SJCRH30 (cell line): ENCODE measurements around the gene RGL3. TPM values are rescaled to one million over a fixed set of nuclear protein-coding genes. Genes with fewer than 3 reads are reported as not detected.
"Not testable (repeated sequence)": the region's sequence is repeated elsewhere in the genome, so short reads cannot be mapped to it uniquely, and the experiment has no call there.

Experiments
- DNase-seq, 2 experiments: peaks; one replicate each; pipeline ENCODE4 v3.0.0-alpha.2; 2015 to 2020
- H3K27ac ChIP-seq: fragments of 250-450 bp; sonication (Bioruptor Pico); 2 replicates; pipeline ENCODE4 v1.5.1; 2020; ENCODE audit warnings: mild to moderate bottlenecking, moderate library complexity
- H3K27me3 ChIP-seq: fragments of 250-450 bp; sonication (Bioruptor Pico); 2 replicates; pipeline ENCODE4 v1.5.1; 2020; ENCODE audit warnings: mild to moderate bottlenecking, moderate library complexity
- H3K36me3 ChIP-seq: fragments of 250-450 bp; sonication (Bioruptor Pico); 2 replicates; pipeline ENCODE4 v1.5.1; 2020; ENCODE audit warnings: mild to moderate bottlenecking, moderate library complexity
- H3K4me1 ChIP-seq: fragments of 250-450 bp; sonication (Bioruptor Pico); 2 replicates; pipeline ENCODE4 v1.5.1; 2020; ENCODE audit warnings: mild to moderate bottlenecking, moderate library complexity
- H3K4me3 ChIP-seq: fragments of 250-450 bp; sonication (Bioruptor Pico); 2 replicates; pipeline ENCODE4 v1.5.1; 2020; ENCODE audit warnings: mild to moderate bottlenecking, moderate library complexity
- H3K9me3 ChIP-seq: fragments of 250-450 bp; sonication (Bioruptor Pico); replicated peaks from 2 replicates; pipeline ENCODE4 v1.5.1; 2020; ENCODE audit warnings: mild to moderate bottlenecking, moderate library complexity
- total RNA-seq: library from RNA; depleted of rRNA; stranded (reverse); fragments of >200 nt; shearing (Covaris generic); gene quantifications from 2 replicates; pipeline ENCODE4 v1.2.3, GENCODE V29; 2014; rRNA removed

Gene RGL3
- total RNA-seq, result not detected in 2 replicates

GRCh38 chr19:11418549-11419506, at the start of gene RGL3:
Gene RGL3 (minus strand): TSS chr19:11419314. CDS start chr19:11419278, 36 bp downstream.
- H3K4me1 ChIP-seq, result no peaks in the 10 kb centered on the region

GRCh38 chr19:11468266-11468845, 49.2 kb upstream of the RGL3 start:
- not testable (repeated sequence) for H3K9me3 ChIP-seq, H3K27me3 ChIP-seq, H3K36me3 ChIP-seq, H3K4me3 ChIP-seq, H3K27ac ChIP-seq, DNase-seq, H3K4me1 ChIP-seq

More at GRCh38 chr19:11418549-11419506, at the start of gene RGL3:
- H3K27me3 ChIP-seq, result 0 out of 2 replicates have a peak, but pooled peaks cover 2% of the 10 kb centered on the region
- H3K4me3 ChIP-seq, result no peak within 1 kb of the TSS
- H3K27ac ChIP-seq, result no peak within 1 kb of the TSS
- no peaks in the 10 kb centered on the region for H3K9me3 ChIP-seq
- H3K36me3 ChIP-seq, result no peaks in the 10 kb centered on the region
- no peak for DNase-seq

- H3K27me3 ChIP-seq, result no peaks in the 10 kb centered on the region
- H3K36me3 ChIP-seq, result no peaks in the 10 kb centered on the region
- DNase-seq, result no peak
- H3K4me3 ChIP-seq, result no peak overlapping the region
- no peaks in the 10 kb centered on the region for H3K4me1 ChIP-seq
- no peak overlapping the region for H3K27ac ChIP-seq
- H3K9me3 ChIP-seq, result no peaks in the 10 kb centered on the region
Measured at GRCh38 chr19:11465600-11465999, 46.5 kb upstream of the RGL3 start.

GRCh38 chr19:11464333-11465265, 45.5 kb upstream of the RGL3 start:
- Histone ChIP-seq H3K27me3 (no peaks in the 10 kb centered on the region), H3K36me3 (no peaks in the 10 kb centered on the region), H3K9me3 (no peaks in the 10 kb centered on the region), H3K4me1 (no peaks in the 10 kb centered on the region), H3K27ac (no peak overlapping the region), H3K4me3 (no peak overlapping the region)
- no peak for DNase-seq

GRCh38 chr19:11463391-11463790, 44.3 kb upstream of the RGL3 start:
- no peak for DNase-seq
- Histone ChIP-seq H3K4me1 (no peaks in the 10 kb centered on the region), H3K27me3 (no peaks in the 10 kb centered on the region), H3K9me3 (no peaks in the 10 kb centered on the region), H3K27ac (no peak overlapping the region), H3K4me3 (no peak overlapping the region), H3K36me3 (no peaks in the 10 kb centered on the region)

- H3K9me3 ChIP-seq, result no peaks in the 10 kb centered on the region
- no peak overlapping the region for H3K4me3 ChIP-seq
- no peak for DNase-seq
- H3K36me3 ChIP-seq, result no peaks in the 10 kb centered on the region
- H3K4me1 ChIP-seq, result no peaks in the 10 kb centered on the region
- no peaks in the 10 kb centered on the region for H3K27me3 ChIP-seq
- H3K27ac ChIP-seq, result no peak overlapping the region
Measured at GRCh38 chr19:11461453-11461852, 42.3 kb upstream of the RGL3 start.

GRCh38 chr19:11460207-11460606, 41.1 kb upstream of the RGL3 start:
- Histone ChIP-seq H3K4me1 (no peaks in the 10 kb centered on the region), H3K36me3 (no peaks in the 10 kb centered on the region), H3K27ac (no peak overlapping the region), H3K27me3 (no peaks in the 10 kb centered on the region), H3K9me3 (no peaks in the 10 kb centered on the region), H3K4me3 (no peak overlapping the region)
- DNase-seq, result no peak

- not testable (repeated sequence) for DNase-seq, H3K27me3 ChIP-seq, H3K36me3 ChIP-seq, H3K4me3 ChIP-seq, H3K27ac ChIP-seq, H3K4me1 ChIP-seq, H3K9me3 ChIP-seq
Measured at GRCh38 chr19:11458912-11459311, 39.8 kb upstream of the RGL3 start.

GRCh38 chr19:11458236-11458900, 39.3 kb upstream of the RGL3 start:
- Histone ChIP-seq H3K9me3 (no peaks in the 10 kb centered on the region), H3K4me3 (no peak overlapping the region), H3K36me3 (no peaks in the 10 kb centered on the region), H3K27me3 (no peaks in the 10 kb centered on the region), H3K27ac (no peak overlapping the region), H3K4me1 (no peaks in the 10 kb centered on the region)
- no peak for DNase-seq

- H3K9me3 ChIP-seq, result no peaks in the 10 kb centered on the region
- H3K4me3 ChIP-seq, result no peak overlapping the region
- no peaks in the 10 kb centered on the region for H3K4me1 ChIP-seq
- H3K27ac ChIP-seq, result no peak overlapping the region
- no peaks in the 10 kb centered on the region for H3K36me3 ChIP-seq
- H3K27me3 ChIP-seq, result no peaks in the 10 kb centered on the region
- DNase-seq, result no peak
Measured at GRCh38 chr19:11457831-11458230, 38.7 kb upstream of the RGL3 start.

- Histone ChIP-seq H3K4me3 (no peak overlapping the region), H3K36me3 (no peaks in the 10 kb centered on the region), H3K9me3 (no peaks in the 10 kb centered on the region), H3K27me3 (no peaks in the 10 kb centered on the region), H3K4me1 (no peaks in the 10 kb centered on the region), H3K27ac (no peak overlapping the region)
- DNase-seq, result no peak
Measured at GRCh38 chr19:11457115-11457514, 38.0 kb upstream of the RGL3 start.

GRCh38 chr19:11456659-11457058, 37.5 kb upstream of the RGL3 start:
- H3K4me3 ChIP-seq, result no peak overlapping the region
- DNase-seq, result no peak
- H3K4me1 ChIP-seq, result 0 out of 2 replicates have a peak, but pooled peaks cover 2% of the 10 kb centered on the region
- no peaks in the 10 kb centered on the region for H3K27me3 ChIP-seq
- H3K27ac ChIP-seq, result no peak overlapping the region
- H3K9me3 ChIP-seq, result no peaks in the 10 kb centered on the region
- H3K36me3 ChIP-seq, result no peaks in the 10 kb centered on the region

GRCh38 chr19:11455233-11455554, 36.1 kb upstream of the RGL3 start:
- not testable (repeated sequence) for DNase-seq, H3K4me1 ChIP-seq

More at GRCh38 chr19:11455233-11455554, 36.1 kb upstream of the RGL3 start:
- H3K9me3 ChIP-seq, H3K27me3 ChIP-seq, H3K36me3 ChIP-seq, H3K27ac ChIP-seq, H3K4me3 ChIP-seq: not testable (repeated sequence)
